NB4 (cell line): ENCODE results near the gene SPON1.

ENCODE experiments used
- MYC ChIP-seq: IDR thresholded peaks from 2 replicates; pipeline ENCODE4 v1.6.1; 2011; ENCODE audit warnings: low read depth, low read length
- TF ChIP-seq, protein P1 (sequence below): IDR thresholded peaks from one replicate; pipeline ENCODE4 v1.5.1; 2012; ENCODE audit warnings: low read depth, low read length
- TF ChIP-seq, protein P2 (sequence below): IDR thresholded peaks from 2 replicates; pipeline ENCODE4 v1.6.1; 2011; ENCODE audit warnings: low read depth, low read length

DNA sequence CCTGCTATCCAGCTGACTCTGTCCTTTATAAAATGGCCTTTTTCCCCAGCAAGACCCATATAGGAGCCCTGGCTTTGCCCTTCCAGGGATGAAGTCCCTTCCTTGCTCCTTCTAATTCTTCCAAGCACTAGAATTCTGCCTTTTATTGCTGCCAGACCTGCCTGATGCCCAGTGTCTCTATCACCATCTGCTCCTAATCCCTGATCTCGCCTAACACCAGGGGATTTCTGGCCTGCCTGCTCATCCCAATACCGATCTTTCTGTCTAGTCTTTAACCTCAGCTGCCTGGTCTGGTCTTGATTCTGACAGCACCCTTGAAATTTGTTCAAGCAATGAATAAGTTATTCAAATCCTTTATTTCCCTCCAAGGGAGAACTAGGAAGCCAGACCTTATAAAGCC is 150.2 kb downstream of the SPON1 start:
- TF ChIP-seq, protein P1, sequence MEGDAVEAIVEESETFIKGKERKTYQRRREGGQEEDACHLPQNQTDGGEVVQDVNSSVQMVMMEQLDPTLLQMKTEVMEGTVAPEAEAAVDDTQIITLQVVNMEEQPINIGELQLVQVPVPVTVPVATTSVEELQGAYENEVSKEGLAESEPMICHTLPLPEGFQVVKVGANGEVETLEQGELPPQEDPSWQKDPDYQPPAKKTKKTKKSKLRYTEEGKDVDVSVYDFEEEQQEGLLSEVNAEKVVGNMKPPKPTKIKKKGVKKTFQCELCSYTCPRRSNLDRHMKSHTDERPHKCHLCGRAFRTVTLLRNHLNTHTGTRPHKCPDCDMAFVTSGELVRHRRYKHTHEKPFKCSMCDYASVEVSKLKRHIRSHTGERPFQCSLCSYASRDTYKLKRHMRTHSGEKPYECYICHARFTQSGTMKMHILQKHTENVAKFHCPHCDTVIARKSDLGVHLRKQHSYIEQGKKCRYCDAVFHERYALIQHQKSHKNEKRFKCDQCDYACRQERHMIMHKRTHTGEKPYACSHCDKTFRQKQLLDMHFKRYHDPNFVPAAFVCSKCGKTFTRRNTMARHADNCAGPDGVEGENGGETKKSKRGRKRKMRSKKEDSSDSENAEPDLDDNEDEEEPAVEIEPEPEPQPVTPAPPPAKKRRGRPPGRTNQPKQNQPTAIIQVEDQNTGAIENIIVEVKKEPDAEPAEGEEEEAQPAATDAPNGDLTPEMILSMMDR, result no peak
- TF ChIP-seq, protein P2, sequence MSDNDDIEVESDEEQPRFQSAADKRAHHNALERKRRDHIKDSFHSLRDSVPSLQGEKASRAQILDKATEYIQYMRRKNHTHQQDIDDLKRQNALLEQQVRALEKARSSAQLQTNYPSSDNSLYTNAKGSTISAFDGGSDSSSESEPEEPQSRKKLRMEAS, result no peak
- no peak for TF ChIP-seq MYC
